ENCODE data around the gene RAB3C. TPM values are rescaled to one million over a fixed set of nuclear protein-coding genes. Genes with fewer than 3 reads are reported as not detected.

Gene RAB3C
- total RNA-seq, 6 donors from 2014 or later, result 0.09 to 1.1 (median 0.87) TPM; not detected in 2

DNA sequence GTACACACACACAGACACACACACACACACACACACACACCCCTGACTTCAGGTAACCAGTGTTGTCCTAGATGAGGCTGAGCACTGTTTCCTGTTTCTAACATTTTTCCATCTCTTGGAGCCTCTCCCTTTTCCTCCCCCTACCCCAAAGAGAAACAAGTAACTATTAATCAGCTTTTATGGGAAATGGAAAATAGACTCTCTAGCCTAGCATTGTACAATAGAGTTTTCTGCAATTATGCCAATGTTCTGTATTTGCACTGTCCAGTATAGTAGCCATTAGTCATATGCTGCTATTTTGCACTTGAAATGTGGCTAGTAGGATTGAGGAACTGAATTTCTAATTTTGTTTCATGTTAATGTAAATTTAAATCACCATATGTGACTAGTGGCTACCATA, 33.1 kb downstream of the RAB3C start:
- Histone ChIP-seq H3K36me3 (no peaks in the 10 kb centered on the region), H3K27me3 (no peaks in the 10 kb centered on the region), H3K4me1 (no peaks in the 10 kb centered on the region), H3K4me3 (no peak overlapping the region), H3K27ac (no peak overlapping the region), H3K9me3 (no peaks in the 10 kb centered on the region)
- DNase-seq (no peak), ATAC-seq (ENCODE audit: low FRiP score in 2 of 2) (no peak)
- TF ChIP-seq, protein P1, sequence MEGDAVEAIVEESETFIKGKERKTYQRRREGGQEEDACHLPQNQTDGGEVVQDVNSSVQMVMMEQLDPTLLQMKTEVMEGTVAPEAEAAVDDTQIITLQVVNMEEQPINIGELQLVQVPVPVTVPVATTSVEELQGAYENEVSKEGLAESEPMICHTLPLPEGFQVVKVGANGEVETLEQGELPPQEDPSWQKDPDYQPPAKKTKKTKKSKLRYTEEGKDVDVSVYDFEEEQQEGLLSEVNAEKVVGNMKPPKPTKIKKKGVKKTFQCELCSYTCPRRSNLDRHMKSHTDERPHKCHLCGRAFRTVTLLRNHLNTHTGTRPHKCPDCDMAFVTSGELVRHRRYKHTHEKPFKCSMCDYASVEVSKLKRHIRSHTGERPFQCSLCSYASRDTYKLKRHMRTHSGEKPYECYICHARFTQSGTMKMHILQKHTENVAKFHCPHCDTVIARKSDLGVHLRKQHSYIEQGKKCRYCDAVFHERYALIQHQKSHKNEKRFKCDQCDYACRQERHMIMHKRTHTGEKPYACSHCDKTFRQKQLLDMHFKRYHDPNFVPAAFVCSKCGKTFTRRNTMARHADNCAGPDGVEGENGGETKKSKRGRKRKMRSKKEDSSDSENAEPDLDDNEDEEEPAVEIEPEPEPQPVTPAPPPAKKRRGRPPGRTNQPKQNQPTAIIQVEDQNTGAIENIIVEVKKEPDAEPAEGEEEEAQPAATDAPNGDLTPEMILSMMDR (IDR thresholded peaks at IDR 0.05), result no peak

DNA sequence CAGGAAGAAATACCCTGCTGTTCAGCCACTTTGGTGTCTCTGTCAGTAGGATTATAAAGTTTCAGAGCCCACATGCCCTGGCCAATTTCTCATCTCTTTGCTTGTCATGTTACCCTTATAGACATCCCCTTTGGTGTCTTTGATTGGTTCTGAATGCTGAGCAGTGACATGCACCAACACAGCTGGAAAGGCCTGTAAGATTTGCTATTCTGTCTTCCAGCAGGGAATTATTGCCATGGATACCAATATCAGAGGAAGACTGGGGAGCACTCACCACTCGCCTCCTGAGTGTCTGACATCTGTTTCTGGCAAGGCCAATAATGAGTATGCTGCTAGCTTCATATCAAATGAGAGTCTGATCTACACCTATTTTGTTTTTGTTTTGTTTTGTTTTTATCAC, 34.4 kb downstream of the RAB3C start:
- DNase-seq (no peak), ATAC-seq (ENCODE audit: low FRiP score in 2 of 2) (no peak)
- H3K27ac ChIP-seq, result no peak overlapping the region
- no peaks in the 10 kb centered on the region for H3K9me3 ChIP-seq
- H3K4me1 ChIP-seq, result no peaks in the 10 kb centered on the region
- H3K36me3 ChIP-seq, result no peaks in the 10 kb centered on the region
- no peaks in the 10 kb centered on the region for H3K27me3 ChIP-seq
- WGBS, 2 donors, result 75 to 92% methylated on average over 1 of the region's 1 CpG
- TF ChIP-seq EP300 (IDR thresholded peaks at IDR 0.05) (no peak), POLR2A (IDR thresholded peaks at IDR 0.05) (no peak), POLR2AphosphoS5 (IDR thresholded peaks at IDR 0.05) (no peak)
- TF ChIP-seq, protein P1 (IDR thresholded peaks at IDR 0.05), result no peak
- no peak overlapping the region for H3K4me3 ChIP-seq

DNA sequence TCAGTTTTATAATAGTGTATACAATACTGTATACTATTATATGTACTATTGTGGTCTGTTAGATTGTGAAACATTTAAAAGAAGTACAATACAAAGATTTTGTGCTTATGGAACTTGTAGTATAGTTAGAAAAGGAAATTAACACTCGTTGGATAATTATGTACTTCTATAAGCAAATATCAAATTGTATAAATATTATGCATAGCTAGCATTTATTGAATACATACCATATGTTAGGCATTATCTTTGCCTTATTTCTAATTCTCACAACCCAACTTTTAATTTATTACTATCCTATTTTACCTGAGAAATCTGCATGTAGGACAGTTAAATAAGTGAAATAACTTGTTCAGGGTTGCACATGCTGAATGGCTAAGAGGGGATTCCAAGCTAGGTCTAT, 37.5 kb downstream of the RAB3C start:
- TF ChIP-seq POLR2AphosphoS5 (IDR thresholded peaks at IDR 0.05), result no peak
- TF ChIP-seq, protein P1 (IDR thresholded peaks at IDR 0.05), result no peak
- TF ChIP-seq POLR2A (IDR thresholded peaks at IDR 0.05), result no peak
- no peak for TF ChIP-seq EP300 (IDR thresholded peaks at IDR 0.05)
- Histone ChIP-seq H3K4me3 (no peak overlapping the region), H3K9me3 (no peaks in the 10 kb centered on the region), H3K27me3 (no peaks in the 10 kb centered on the region), H3K27ac (no peak overlapping the region), H3K36me3 (no peaks in the 10 kb centered on the region), H3K4me1 (no peaks in the 10 kb centered on the region)
- WGBS, 2 donors, result 78 to 88% methylated on average over 1 of the region's 1 CpG
- ATAC-seq (ENCODE audit: low FRiP score in 2 of 2), result no peak
- DNase-seq, result no peak

DNA sequence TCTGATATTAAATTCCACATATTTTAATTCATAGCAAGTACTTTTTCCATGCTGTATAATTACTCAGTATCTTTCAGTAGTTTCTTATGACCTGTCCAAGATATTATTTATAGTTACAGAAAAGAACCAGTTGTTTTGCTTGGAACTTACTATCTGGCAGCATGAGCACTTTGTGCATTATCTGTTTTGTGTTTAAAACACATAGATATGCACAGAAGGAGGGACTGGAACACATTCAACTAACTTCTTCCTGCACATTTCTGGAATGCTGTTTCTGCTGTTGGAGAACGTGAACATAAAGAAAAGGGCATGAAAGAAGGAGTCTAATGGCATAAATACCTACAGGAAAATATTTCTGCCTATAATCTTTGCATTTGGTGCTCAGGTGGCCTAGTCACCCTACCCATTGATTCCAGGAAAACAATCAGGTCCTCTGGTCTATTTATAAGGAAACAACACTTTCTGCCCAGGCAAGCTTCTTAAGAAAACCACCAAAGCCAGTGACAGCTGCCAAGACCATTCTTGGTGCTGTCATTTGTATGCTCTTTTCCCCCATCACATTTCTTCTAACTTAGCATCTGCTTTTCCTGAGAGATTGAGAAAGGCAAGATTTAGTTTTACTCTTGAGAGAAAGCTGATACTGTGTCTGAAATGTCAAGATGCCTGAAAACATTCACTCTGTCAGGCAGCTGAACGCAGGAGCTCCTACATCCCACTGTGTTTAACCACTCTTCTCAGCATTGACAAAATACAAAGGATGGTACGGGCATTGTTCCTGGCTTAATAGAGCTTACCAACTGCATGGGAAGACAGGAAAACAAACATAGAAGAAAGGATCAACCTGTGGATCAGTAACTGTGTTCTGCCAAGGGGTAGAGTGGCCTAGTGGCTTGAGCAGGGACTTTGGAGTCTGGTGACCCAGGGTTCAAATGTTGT, 40.3 kb downstream of the RAB3C start:
- H3K36me3 ChIP-seq, result no peaks in the 10 kb centered on the region
- WGBS, 2 donors, result 80 to 85% methylated on average over 3 of the region's 3 CpGs
- no peak for ATAC-seq (ENCODE audit: low FRiP score in 2 of 2)

More for the DNA sequence above, 40.3 kb downstream of the RAB3C start:
- DNase-seq, result no peak
- Histone ChIP-seq H3K4me3 (no peak overlapping the region), H3K9me3 (no peaks in the 10 kb centered on the region), H3K4me1 (no peaks in the 10 kb centered on the region), H3K27ac (no peak overlapping the region), H3K27me3 (no peaks in the 10 kb centered on the region)
- TF ChIP-seq, protein P1 (IDR thresholded peaks at IDR 0.05), result no peak
- no peak for TF ChIP-seq EP300 (IDR thresholded peaks at IDR 0.05)
